ENCODE measurements around the gene ZBTB48. TPM values are rescaled to one million over a fixed set of nuclear protein-coding genes. Genes with fewer than 3 reads are reported as not detected.

Gene ZBTB48
- polyA plus RNA-seq, 4 donors: 24.1 to 35.8 (median 28.1) TPM

- DNase-seq (ENCODE audit: low read depth in 4 of 4, low spot score in 3 of 4): no peak
These were observed 24.2 kb downstream of the ZBTB48 start for GRCh38 chr1:6603915-6604558.

GRCh38 chr1:6612641-6613360 lies 33.0 kb downstream of the ZBTB48 start:
- no peak for DNase-seq (ENCODE audit: low read depth in 4 of 4, low spot score in 3 of 4)

GRCh38 chr1:6613361-6614018 lies 33.7 kb downstream of the ZBTB48 start, which contains the start of gene PHF13:
PHF13 (plus strand) TSS chr1:6613731; CDS start chr1:6614067, 336 bp downstream.
- peak; percentile 92 to 97 (median 97) for DNase-seq (ENCODE audit: low read depth in 4 of 4, low spot score in 3 of 4)

GRCh38 chr1:6614019-6614928 lies 34.5 kb downstream of the ZBTB48 start:
- no peak for DNase-seq (ENCODE audit: low read depth in 4 of 4, low spot score in 3 of 4)

DNA sequence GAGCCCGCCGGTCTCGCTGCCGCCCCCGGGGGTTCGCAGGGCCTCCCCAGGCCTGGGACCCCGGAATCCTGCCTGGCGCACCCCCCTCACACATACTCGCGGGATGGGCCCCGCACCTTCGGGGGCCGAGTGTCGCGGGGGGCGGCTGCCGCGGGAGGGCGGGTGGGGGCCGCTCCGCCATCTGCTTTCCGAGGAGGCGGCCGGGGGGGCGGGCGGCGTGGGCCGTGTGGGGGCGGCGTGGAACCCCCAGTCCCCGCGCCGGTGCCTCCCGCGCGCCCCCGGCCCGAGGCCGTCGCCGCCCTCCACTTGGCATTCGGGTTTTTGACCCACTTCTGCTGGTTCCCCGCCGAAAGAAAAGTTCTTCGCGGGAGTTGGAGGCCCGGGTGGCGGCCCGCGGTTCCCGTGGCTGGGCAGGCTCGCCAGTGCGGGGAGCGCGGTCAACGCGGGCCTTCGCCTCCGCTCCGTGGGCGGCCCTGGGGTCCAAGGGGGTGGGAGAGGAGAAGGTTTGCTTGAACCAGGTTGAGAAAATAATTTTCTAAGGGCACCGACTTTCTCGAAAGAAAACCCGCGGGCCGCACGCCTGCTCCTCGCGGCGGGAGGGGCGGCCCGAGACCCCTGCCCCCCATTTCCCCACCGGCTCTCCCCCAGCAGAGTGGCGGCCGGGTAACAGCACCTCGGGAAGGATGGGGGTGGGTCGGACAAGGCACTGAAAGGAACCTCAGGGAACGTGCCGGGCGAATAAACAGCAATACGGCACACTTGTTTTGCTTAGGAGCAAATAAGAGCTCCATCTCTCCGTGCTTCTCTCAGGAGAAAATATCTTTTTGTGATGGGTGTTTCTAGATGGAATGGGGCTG lies 35.4 kb downstream of the ZBTB48 start:
- DNase-seq (ENCODE audit: low read depth in 4 of 4, low spot score in 3 of 4): no peak

DNA sequence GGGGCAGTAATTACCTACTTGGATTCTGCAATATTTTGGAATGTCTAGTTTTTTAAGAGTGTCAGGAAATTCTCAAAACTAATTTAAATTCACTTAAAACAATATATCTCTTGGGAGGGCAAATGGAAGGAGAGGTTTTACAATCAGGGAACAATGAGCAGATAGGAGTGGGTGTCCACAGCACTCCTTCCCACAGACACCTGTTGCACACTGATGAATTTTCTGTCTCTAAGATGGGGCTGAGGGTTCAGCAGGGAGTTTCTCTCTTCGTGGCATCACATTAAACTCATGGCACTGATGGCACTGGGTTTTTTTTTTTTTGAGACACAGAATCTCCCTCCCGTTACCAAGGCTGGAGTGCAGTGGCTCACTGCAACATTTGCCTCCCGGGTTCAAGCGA lies 39.3 kb downstream of the ZBTB48 start:
- no peak for DNase-seq (ENCODE audit: low read depth in 4 of 4, low spot score in 3 of 4)

GRCh38 chr1:6621429-6622391 lies 41.9 kb downstream of the ZBTB48 start:
- no peak for DNase-seq (ENCODE audit: low read depth in 4 of 4, low spot score in 3 of 4)

- DNase-seq (ENCODE audit: low read depth in 4 of 4, low spot score in 3 of 4): no peak
These were observed 42.8 kb downstream of the ZBTB48 start for GRCh38 chr1:6622396-6623152.

- DNase-seq (ENCODE audit: low read depth in 4 of 4, low spot score in 3 of 4): no peak
These were observed 43.6 kb downstream of the ZBTB48 start for GRCh38 chr1:6623269-6623965.

GRCh38 chr1:6624710-6625583 lies 45.2 kb downstream of the ZBTB48 start, which contains the start of gene THAP3:
THAP3 (plus strand) TSS chr1:6624868; CDS start chr1:6625219, 351 bp downstream.
- peak in 1 of 4 donors; percentile 60 for DNase-seq (ENCODE audit: low read depth in 4 of 4, low spot score in 3 of 4)

GRCh38 chr1:6625584-6626149 lies 45.9 kb downstream of the ZBTB48 start:
- DNase-seq (ENCODE audit: low read depth in 4 of 4, low spot score in 3 of 4): no peak

DNA sequence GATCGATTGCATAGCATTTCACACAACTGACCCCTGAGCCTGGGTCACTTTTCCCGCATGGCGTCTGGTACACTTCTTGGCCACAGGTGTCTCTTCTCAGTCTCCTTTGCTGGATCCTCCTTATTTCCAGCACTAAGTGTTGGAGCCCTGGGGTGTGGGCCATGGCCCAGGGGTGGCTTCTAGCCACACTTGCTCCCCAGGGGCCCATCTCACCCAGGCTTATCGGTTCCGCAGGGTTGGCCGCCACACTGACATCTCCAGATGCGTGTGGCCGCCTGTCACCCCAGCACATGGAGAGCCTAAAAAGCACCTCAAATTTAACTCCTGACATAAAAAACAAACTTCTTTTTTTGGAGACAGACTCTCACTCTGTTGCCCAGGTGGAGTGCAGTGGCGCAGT lies 47.2 kb downstream of the ZBTB48 start:
- DNase-seq (ENCODE audit: low read depth in 4 of 4, low spot score in 3 of 4): no peak

DNA sequence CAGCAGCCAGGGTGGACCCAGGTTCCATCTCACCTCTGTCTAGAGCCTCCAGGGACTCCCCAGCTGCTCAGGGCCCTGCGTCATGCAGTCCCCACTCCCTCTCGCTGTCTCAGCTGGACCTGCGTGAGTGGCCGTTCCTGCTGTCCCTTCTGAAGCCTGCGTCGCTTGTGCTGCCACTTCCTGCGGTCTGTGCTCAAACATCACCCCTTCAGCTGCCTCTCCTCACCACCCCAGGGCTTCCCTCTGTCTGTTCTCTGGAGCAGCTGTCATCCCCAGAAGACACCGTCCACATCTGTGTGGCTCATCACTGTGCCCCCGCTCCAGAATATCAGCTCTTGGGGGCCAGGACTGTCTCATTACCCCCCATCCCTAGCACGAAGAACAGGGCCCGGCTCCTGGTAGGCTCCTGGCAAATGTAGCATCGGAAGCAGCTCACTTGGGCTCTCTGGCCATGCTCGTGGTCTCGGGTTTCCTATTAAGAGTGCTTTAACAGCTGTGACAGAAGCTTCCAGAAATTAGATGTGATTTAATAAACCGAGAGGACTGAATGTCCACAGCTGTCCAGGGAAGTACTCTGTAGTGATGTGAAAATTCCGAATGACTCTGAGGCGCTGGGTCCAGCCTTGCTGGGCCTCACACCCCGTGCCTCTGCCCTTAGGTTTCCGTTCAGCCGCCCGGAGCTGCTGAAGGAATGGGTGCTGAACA lies 48.2 kb downstream of the ZBTB48 start:
- DNase-seq (ENCODE audit: low read depth in 4 of 4, low spot score in 3 of 4): no peak

GRCh38 chr1:6628971-6629479 lies 49.2 kb downstream of the ZBTB48 start:
- no peak for DNase-seq (ENCODE audit: low read depth in 4 of 4, low spot score in 3 of 4)

DNA sequence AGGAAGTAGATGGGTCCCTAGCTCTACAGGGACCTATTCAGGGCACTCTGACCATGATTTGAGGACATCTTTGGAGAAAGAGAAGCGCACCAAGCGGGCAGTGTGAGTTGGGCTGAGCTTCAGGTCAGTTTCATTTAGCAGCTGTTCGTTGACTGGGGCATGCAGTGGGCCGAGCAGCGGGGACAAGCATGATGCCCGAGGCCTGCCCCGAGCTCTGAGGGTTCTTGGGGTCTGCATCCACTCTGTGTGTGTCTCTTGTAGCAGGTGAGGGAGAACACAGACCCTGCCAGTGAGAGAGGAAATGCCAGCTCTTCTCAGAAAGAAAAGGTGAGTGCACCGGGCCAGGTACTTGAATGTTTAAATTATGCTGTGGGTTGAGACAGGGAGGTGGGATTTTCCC lies 50.2 kb downstream of the ZBTB48 start:
- no peak for DNase-seq (ENCODE audit: low read depth in 4 of 4, low spot score in 3 of 4)

All from right renal pelvis (tissue), 4 donors.